Bronchial epithelial cell (primary cell): ENCODE measurements around the gene MAP3K20. TPM values are rescaled to one million over a fixed set of nuclear protein-coding genes. Genes with fewer than 3 reads are reported as not detected.

Experiments
- DNase-seq: peaks from one replicate; pipeline ENCODE4 v3.0.0-alpha.2; 2010; ENCODE audit warnings: low read depth
- FAIRE-seq: peaks from 2 replicates; lab custom pipeline; 2011; peaks lifted over from hg19 to GRCh38; lab: Jason Lieb, UNC
- H3K27me3 ChIP-seq: 2 replicates; pipeline ENCODE4 v1.5.1; 2011; ENCODE audit warnings: low read length; ENCODE audit not compliant: control insufficient read depth, insufficient read depth
- H3K36me3 ChIP-seq: 2 replicates; pipeline ENCODE4 v1.5.1; 2011; ENCODE audit warnings: low read length; ENCODE audit not compliant: control insufficient read depth, insufficient read depth
- H3K4me3 ChIP-seq: 2 replicates; pipeline ENCODE4 v1.5.1; 2011; ENCODE audit warnings: mild to moderate bottlenecking, low read depth, low read length, control low read depth
- CTCF ChIP-seq: IDR thresholded peaks from 2 replicates; pipeline ENCODE4 v1.5.1; 2011; ENCODE audit warnings: mild to moderate bottlenecking, moderate library complexity, low read length, control low read depth, inconsistent platforms; ENCODE audit not compliant: insufficient read depth, severe bottlenecking
- total RNA-seq: library from RNA; depleted of rRNA; stranded (reverse); fragments of >200 nt; gene quantifications from 2 replicates; pipeline ENCODE4 v1.2.1, GENCODE V29; 2014

Gene MAP3K20
- total RNA-seq, 1 donor from 2014 or later, result 43.2 TPM

- Histone ChIP-seq H3K36me3 (no peaks in the 10 kb centered on the region), H3K4me3 (no peak overlapping the region), H3K27me3 (no peaks in the 10 kb centered on the region)
- TF ChIP-seq CTCF, result no peak
- FAIRE-seq (no peak), DNase-seq (no peak)
These were observed 19.1 kb downstream of the MAP3K20 start for GRCh38 chr2:173094731-173095130.

- FAIRE-seq (no peak), DNase-seq (no peak)
- Histone ChIP-seq H3K27me3 (no peaks in the 10 kb centered on the region), H3K4me3 (no peak overlapping the region), H3K36me3 (no peaks in the 10 kb centered on the region)
- no peak for TF ChIP-seq CTCF
These were observed 19.7 kb downstream of the MAP3K20 start for GRCh38 chr2:173095356-173095755.

- no peak for FAIRE-seq
- no peak for TF ChIP-seq CTCF
- no peaks in the 10 kb centered on the region for H3K36me3 ChIP-seq
- no peak for DNase-seq
- no peaks in the 10 kb centered on the region for H3K27me3 ChIP-seq
- H3K4me3 ChIP-seq, result no peak overlapping the region
These were observed 23.6 kb downstream of the MAP3K20 start for GRCh38 chr2:173099271-173099670.

GRCh38 chr2:173099804-173100203 lies 24.2 kb downstream of the MAP3K20 start:
- TF ChIP-seq CTCF, result no peak
- DNase-seq (no peak), FAIRE-seq (no peak)
- H3K36me3 ChIP-seq, result no peaks in the 10 kb centered on the region
- H3K4me3 ChIP-seq, result no peak overlapping the region
- no peaks in the 10 kb centered on the region for H3K27me3 ChIP-seq

GRCh38 chr2:173101687-173102086 lies 26.0 kb downstream of the MAP3K20 start:
- FAIRE-seq, result no peak
- no peak for TF ChIP-seq CTCF
- Histone ChIP-seq H3K36me3 (no peaks in the 10 kb centered on the region), H3K4me3 (no peak overlapping the region), H3K27me3 (no peaks in the 10 kb centered on the region)
- peak; percentile 93 for DNase-seq

GRCh38 chr2:173104156-173104555 lies 28.5 kb downstream of the MAP3K20 start:
- no peaks in the 10 kb centered on the region for H3K36me3 ChIP-seq
- H3K4me3 ChIP-seq, result no peak overlapping the region
- TF ChIP-seq CTCF, result no peak
- H3K27me3 ChIP-seq, result no peaks in the 10 kb centered on the region
- FAIRE-seq, result no peak
- no peak for DNase-seq
